MV-4-11 (cell line): Measurements from ENCODE around the gene FHOD1.
A peak's percentile ranks its signal among the peaks of the same experiment; 100 is the strongest.

Source experiments
- DNase-seq: peaks from one replicate; lab custom pipeline; 2025; lab: John Stamatoyannopoulos, UW

FHOD1 gene

GRCh38 chr16:67190448-67191399, 56.6 kb downstream of the FHOD1 start:
- DNase-seq = no peak

- no peak for DNase-seq
Measured at GRCh38 chr16:67190041-67190440, 57.2 kb downstream of the FHOD1 start, which contains the start of gene EXOC3L1. TSS of gene EXOC3L1 (minus strand) at chr16:67190136. CDS start at chr16:67189676, 460 bp downstream.

DNA sequence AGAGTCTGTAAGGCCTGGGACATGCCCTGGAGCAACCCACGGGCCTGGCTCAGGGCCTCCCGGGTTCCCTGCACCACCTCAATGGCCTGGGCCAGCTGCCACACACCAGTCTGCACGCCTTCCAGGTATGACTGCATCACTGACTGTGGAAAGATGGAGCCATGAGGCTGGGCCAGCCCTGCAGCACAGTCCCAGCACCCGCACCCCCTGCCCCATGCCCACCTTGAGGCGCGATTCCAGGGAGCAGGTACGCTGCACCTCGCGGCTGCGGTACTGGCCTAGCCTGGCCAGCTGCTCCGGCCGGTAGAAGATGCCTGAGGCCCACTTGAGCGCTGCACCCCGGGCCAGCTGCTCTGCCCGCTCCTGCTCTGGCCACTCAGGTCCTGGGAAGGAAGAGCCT, 58.5 kb downstream of the FHOD1 start:
- DNase-seq = no peak

- DNase-seq = no peak
Measured at GRCh38 chr16:67188323-67188722, 59.0 kb downstream of the FHOD1 start.

DNA sequence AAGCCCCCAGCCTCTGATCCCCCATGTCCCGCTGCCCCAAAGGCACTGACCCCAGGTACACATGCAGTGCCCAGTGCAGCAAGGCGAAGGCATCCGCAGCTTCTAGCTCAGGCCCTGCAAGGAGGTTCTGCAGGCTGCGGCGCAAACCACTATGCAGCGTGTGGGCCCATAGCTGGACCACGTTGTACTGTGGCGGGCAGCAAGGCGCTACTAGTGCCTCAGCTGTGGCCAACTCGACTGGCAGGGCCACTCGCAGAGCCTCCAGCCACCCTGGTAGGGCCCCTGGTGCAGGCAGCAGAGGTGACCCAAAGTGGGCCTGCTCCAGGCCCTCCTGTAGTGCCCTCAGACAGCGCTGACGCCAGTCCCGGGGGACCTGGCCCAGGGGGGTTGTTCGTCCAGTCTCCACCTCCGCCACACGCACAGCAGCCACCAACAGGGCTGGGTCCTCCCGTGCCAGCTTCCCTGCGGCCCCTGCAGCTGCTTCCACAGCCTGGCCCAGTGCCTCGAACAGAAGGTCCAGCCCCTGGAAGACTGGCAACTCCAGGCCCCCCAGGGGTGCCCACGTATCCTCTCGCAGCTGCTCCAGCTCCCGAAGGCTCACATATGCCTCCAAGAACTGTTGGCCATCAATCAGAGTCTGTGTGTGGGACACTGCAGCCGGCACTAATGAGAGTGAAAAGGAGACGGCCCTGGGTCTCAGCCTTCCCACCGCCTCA, 59.9 kb downstream of the FHOD1 start:
- DNase-seq = no peak

DNA sequence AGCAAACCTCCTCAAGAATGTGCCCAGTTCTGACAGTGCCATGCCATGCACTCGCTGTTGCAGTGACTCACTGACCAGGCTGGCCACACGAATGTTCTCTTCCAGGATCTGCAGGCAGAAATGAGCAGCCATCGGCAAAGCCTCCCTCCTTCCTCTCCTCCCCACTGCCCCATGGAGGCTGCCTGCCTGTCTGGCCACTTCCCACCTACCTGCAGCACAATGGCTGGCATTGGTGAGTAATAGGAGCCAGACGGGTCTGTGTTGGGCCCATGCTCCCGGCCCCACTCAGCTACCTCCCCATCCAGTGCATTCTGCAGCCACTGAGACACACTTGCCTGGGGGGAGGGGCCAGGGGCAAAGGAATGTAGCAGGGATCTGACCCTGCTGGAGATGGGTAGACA, 60.7 kb downstream of the FHOD1 start:
- DNase-seq = no peak

DNA sequence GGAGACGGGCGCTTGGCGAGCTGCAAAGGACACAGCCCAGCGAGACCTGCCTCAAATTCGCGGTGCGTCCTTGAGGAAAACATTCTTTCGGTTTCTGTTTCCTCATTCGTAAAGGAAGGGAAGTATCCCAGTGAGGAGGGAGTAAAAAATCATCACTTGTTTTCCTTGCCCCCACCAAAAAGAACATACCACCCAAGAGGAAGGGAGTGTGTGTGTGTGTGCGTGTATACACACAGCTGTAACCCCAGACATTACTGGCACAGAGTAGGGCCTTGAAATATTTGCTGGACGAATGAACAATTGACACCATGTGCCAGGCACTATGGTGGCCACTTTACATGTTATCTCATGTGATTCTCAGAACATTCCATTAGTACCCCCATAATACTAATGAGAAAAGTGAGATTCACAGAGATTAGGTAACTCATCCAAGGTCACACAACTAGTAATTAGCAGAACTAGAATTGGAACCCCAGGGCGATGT, 61.6 kb downstream of the FHOD1 start:
- no peak for DNase-seq

GRCh38 chr16:67184995-67185650, 62.2 kb downstream of the FHOD1 start:
- peak; percentile 77 for DNase-seq

DNA sequence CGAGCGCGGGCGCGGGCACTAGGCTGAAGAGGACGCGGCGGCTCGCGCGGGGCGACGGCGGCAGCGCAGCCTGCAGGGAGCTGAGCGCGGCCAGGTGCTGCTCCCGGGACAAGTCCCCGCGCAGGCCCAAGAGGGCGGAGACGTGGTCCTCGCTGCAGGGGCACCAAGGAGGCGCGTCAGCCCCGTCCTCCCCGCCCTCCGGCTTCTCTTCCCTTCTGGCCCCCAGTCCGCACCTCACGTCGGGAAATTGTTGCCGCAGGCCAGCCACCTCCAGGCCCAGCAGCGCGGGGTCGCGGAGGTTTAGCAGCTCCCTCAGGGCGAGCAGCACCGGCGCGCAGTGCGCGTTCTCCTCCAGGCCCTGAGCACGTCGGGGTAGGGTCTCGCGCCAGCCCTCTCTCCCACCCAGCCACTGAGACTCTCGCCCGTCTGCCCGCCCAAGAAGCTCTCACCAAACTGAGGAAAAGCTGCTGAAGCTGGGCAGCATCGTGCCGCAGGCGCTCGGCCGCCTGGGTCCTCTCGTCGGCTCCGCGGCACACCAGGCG, 62.8 kb downstream of the FHOD1 start:
- DNase-seq = no peak

DNA sequence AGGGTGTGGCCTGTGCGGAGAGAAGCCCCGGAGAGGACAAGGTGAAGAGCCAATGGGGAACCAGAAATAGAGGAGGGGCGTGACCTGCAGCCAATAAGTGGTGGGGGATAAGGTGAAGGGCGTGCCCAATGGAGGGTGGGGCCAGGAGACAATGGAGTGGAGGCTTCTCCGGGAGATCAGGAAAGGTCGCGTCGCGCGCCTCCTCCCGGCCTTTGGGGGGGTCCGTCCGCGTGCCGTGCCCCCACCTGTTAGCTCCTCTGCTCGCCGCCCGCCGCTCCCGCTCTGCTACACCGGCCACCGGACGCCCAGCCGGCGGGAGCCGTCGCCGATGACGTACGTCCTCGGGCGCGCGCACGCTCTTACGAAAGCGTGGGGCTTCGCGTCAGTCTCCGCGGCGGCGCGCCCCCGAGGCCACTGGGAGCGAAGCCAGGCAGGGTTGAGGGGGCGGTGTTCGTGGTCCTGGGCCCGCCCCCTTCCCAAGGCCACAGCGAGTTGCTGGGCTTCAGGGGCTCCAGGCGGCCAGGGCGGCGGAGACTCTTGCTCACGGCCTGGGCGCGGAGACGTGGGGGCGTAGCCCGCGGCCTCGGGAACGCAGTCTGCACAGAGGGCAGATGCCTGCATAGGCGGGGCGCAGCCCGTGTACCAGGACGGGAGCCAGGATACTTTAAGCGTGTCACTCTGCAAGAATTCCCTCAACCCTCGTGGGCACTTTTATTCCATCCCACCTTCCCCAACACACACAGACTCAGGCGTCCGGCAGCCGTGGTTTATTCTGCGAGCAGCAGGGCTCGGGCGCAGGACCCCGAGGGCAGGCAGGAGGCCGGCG, 63.4 kb downstream of the FHOD1 start, which contains the start of gene MATCAP1:
Gene MATCAP1, minus strand, starts transcription at position 337 of the 826 bp plus-strand sequence. CDS start 3,353 bp downstream, outside the sequence.
- peak; percentile 97 for DNase-seq

- DNase-seq = no peak
Measured at GRCh38 chr16:67183284-67183626, 64.0 kb downstream of the FHOD1 start.

GRCh38 chr16:67182288-67182687, 65.0 kb downstream of the FHOD1 start:
- no peak for DNase-seq

- no peak for DNase-seq
Measured at GRCh38 chr16:67181346-67181745, 65.9 kb downstream of the FHOD1 start.

DNA sequence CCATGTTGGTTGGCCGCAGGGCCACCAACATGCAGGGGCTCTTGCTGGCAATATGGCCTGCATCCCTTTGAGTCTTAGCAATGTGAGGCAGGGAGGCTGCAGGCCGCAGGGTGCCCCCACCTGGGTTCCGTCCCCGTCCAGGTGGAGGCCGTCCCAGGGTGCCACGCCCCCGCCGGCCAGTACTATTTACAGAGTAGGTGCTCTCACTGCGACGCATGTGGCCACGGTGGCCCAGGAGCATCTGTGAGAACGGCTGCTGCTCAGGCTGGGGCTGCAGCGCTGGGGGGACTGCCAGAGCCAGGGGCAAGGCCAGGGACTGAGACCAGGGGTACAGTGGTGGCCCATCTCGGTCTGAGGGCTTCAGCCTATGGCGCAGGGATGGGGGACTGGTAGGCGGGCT, 67.1 kb downstream of the FHOD1 start:
- no peak for DNase-seq

- DNase-seq = peak; percentile 13
Measured at GRCh38 chr16:67179421-67180080, 67.7 kb downstream of the FHOD1 start.
